GM19025 (cell line): ENCODE results near the gene LIN28B.
"Not testable (repeated sequence)": the region's sequence is repeated elsewhere in the genome, so short reads cannot be mapped to it uniquely, and the experiment has no call there.

ENCODE experiments used
- ATAC-seq: cut with Tn5 transposase; IDR thresholded peaks from one replicate; pipeline ENCODE4 v1.9.1; 2021; ENCODE audit warnings: mild to moderate bottlenecking, low read depth, moderate library complexity; ENCODE audit not compliant: unreplicated experiment

Gene LIN28B

GRCh38 chr6:104955927-104956730, 778 bp upstream of the LIN28B start:
- no peak for ATAC-seq

GRCh38 chr6:104957301-104958177, 632 bp downstream of the LIN28B start:
- no peak for ATAC-seq

DNA sequence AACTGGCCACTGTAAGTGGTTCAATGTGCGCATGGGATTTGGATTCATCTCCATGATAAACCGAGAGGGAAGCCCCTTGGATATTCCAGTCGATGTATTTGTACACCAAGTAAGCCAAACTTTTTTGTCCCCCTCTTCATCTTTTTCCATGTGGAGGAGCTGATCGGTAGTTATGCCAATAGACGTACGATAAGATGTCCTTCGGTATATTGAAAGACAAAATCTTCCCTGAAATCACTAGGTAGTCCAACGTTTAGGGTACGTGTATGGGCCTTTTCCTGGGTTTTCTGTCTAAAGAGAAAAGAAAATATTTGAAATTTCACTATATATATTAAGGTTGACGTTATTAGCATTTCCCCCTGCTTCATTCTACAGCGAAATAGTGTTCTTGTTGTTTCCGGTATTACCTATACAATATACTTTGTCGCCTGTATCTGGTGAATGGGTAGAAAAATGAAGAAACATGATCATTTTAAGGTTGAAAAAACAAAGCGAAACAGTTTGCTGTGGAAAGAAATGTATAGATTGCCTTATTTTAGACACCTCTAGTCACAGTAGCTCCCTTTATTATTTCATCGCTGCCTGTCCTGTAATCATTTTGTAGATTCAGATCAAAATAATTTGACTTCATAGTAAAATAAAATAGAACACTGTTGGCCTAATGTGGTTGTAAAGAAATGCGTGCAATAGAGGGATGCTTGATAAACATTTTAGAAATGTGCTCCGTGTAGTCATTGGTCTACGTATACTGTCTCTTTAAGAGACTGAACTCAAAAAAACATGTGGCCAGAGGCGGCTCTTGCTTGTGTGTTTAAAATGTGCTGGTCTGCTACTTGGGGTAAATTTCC, 1.5 kb downstream of the LIN28B start:
- no peak for ATAC-seq

DNA sequence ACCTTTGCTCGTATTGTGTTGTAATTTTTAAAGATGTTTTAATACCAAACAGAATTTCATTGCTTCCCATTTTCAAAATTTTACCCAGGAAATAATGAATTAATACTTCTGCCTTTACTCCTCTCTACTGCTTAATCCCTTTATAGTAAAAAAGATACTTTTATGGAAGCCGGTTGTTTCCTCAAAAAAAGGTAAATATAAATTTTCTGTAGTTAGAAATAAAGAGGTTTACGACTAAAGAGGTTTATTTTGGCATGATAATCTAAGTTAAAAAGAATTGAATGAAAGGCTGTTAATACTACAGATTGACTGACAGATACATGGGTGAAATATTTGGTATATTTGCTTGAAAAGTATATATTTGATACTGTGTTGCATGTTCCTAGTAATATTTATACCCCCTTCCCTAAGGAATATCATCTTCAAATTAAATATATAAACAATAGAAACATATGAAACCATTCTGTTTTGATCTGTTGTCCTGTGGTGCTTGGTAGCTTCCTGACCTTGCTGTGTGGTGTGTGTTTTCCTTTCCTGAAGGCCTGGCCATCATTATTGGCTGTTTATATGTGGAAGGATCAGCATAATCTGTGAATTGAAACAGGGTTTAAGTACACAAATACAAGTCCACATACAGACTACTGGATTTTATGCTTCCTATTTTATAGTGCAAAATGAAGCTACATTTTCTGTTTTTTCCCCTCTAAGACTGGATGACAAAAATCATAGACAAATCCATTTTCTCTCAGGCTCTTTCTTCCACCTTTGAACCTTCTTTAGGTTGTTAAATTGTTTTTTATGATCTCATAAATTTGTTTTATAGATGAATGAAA, 2.3 kb downstream of the LIN28B start:
- ATAC-seq: no peak

DNA sequence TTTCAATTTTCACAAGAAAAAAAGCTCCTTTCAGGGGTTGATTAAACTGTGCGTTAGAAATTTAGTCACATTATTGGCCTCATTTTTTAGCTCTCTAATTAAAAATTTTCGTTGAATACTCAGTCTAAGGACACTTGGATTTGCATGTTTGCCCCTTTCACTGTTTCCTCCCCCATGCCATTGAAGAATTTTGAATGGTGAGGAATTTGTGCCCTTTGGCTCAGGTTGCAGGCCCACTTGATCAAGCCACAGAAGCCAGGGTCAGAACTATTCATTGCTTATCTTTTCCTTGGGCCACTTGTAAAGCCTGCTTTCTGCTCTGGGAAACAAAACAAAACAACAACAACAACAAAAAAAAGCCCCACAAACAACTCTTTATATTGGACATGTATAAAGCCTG, 12.2 kb downstream of the LIN28B start:
- no peak for ATAC-seq

DNA sequence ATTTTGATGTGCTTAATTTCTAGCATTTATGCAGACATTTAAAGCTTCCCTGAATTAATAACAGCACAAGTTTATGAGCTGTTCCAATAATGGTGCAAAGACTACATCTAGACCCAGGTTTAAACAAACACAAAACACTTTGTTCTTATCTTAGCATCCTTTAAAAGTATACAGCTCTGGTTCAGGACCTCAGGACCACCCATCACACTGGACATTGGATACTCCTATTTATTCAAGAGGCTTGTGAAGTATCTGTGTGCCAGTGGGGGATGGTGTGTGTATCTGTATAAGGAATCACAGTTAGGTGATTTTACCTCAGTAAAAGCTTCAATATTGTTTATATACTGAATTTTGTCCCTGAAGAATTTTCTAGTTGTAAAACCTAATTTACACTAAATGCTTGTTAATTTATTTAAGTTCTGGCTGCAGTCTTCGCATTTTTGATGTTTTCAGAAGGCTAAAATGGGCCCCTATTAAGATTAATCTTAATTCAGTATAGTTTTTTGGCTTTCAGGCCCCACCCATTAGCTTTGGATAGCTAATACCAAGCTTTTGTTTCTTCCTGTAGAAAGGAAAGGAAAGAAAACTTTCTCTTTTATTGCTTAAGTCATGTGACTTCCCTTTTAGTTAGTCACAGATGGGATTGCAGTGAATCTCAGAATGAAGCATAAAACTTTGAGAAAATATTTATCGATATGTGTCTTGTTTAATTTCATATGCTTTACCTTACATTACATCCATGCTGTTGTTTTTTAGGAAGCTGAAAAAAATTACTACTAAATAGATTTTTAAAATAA, 13.1 kb downstream of the LIN28B start:
- ATAC-seq: no peak

DNA sequence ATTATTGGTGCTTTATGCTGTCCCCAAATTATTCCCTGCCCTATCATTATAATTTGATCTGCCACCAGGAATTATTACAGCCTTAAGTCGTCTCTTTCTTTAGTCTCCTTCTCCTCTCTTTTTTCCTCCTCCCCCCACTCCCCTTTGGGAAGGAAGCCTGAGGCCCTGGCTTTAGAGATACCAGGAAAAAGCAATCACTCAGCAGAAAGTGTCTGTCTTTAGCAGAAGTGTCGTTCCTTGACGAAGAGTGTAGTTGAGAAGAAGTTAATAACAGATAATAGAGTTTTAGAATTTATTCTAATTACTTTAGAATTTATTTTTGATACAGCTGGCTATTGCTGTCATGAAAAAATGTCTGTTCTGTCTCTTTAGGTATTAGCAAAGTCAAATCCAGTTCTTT, 16.5 kb downstream of the LIN28B start:
- no peak for ATAC-seq

DNA sequence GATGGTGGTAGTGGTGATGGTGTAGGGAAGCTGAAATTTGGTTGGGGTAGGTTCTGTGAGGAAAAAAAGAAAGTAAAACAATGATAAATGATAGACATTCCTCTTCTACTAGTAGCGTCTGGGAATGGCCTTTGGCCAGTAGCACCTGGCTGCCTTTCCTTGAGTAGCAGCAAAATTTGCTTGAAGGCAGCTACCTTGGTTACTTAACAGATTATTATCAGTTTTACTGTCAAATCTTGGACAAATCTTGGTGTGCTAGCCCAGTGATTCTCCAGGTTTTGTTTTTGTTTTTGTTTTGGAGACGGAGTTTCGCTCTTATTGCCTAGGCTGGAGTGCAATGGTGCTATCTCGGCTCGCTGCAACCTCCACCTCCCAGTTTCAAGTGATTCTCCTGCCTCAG, 26.4 kb downstream of the LIN28B start:
- ATAC-seq: no peak

- ATAC-seq: no peak
Observed at GRCh38 chr6:104983776-104984175, 26.9 kb downstream of the LIN28B start.

GRCh38 chr6:104984831-104985230, 27.9 kb downstream of the LIN28B start:
- no peak for ATAC-seq

- not testable (repeated sequence) for ATAC-seq
Observed at GRCh38 chr6:104985875-104986274, 29.0 kb downstream of the LIN28B start.

GRCh38 chr6:104986625-104987024, 29.7 kb downstream of the LIN28B start:
- no peak for ATAC-seq

GRCh38 chr6:104987218-104987617, 30.3 kb downstream of the LIN28B start:
- no peak for ATAC-seq

DNA sequence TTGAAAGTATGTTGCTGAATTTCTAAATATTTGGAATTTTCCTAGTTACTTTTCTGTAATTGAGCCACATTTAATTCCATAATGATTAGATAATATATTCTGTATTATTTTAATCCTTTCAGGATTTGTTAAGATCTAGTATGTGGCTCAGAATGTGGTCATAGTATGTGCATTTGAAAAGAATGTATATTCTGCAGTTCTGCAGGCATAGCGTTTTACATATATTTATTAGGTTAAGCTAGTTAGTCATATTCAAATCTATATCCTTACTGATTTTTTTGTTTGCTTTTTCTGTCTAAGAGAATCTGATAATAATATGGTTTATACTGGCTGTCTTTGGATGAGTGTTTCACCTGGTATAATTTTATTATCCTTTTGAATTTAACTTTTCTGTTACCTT, 33.2 kb downstream of the LIN28B start:
- no peak for ATAC-seq

DNA sequence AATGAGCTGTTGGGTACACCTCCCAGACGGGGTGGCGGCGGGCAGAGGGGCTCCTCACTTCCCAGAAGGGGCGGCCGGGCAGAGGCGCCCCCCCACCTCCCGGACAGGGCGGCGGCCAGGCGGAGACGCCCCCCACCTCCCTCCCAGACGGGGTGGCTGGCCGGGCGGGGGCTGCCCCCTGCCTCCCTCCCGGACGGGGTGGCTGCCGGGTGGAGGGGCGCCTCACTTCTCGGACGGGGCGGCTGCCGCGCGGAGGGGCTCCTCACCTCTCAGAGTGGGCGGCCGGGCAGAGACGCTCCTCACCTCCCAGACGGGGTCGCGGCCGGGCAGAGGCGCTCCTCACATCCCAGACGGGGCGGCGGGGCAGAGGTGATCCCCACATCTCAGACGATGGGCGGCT, 34.2 kb downstream of the LIN28B start:
- not testable (repeated sequence) for ATAC-seq

DNA sequence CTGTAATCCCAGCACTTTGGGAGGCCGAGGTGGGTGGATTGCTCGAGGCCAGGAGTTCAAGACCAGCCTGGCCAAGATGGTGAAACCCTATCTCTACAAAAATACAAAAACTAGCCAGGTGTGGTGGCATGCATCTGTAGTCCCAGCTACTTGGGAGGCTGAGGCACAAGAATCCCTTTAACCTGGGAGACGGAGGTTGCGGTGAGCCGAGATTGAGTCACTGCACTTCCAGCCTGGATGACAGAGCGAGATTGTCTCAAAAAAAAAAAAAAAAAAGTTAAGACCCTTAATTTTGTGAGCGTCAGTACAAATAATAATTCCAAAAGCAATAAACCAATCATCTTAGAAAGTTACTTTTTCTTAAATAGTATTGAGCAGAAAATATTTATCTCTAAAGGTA, 36.7 kb downstream of the LIN28B start:
- not testable (repeated sequence) for ATAC-seq

DNA sequence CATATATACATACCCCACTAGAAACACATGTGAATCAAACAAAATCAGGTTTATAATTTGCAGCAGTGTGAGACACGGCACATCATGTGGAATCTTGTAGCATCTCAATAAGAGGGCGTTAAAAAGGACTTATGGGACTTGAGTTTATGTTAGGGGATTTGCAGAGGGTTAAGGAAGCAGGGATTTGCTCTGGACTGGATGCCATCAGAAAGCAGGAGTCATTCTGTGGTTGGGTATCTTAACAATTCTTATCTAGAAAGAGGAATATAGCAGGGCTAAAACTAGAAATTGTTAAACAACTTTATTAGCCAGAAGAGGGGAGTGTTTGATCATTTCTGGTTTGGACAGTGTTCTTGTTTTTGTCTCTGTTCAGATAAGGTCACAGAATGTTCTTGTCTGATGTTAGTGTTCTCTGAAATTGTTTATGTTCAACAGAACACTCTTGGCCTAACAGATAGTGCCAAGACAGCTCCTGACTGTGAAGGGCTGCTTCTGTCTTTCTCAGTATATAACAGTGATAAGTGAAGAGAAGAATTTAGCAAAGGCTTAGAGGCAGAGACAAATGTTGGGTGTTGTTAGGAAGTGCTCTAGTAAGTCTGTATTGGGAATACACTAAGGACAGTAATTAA, 39.2 kb downstream of the LIN28B start:
- ATAC-seq: no peak

GRCh38 chr6:105001063-105001462, 44.2 kb downstream of the LIN28B start:
- ATAC-seq: no peak

- ATAC-seq: no peak
Observed at GRCh38 chr6:105001906-105002305, 45.0 kb downstream of the LIN28B start.
